ENCODE data around the gene HOXA1.

Gene HOXA1

GRCh38 chr7:27095897-27096767 lies at the start of gene HOXA1:
Gene HOXA1 (minus strand): TSS chr7:27096000. CDS start chr7:27095912, 88 bp downstream.
- Mint-ChIP-seq H3K27ac (peak within 1 kb of the TSS; percentile 91), H3K36me3 (peaks cover 5 to 22% of the 10 kb centered on the region in 2 donors), H3K4me3 (peak within 1 kb of the TSS; percentile 88 to 90), H3K27me3 (peaks cover 75 to 92% of the 10 kb centered on the region in 2 donors), H3K4me1 (peaks cover 31 to 50% of the 10 kb centered on the region in 2 donors), H3K9me3 (no peaks in the 10 kb centered on the region)
- peak; percentile 82 for DNase-seq
- ATAC-seq (replicated peaks): peak; percentile 84 to 87

- peak overlapping the region in 1 of 2 donors; percentile 30 for H3K4me3 Mint-ChIP-seq
- peak overlapping the region; percentile 83 for H3K27ac Mint-ChIP-seq
- H3K36me3 Mint-ChIP-seq: no peaks in the 10 kb centered on the region
- peaks cover 0 to 1% of the 10 kb centered on the region in 2 donors for H3K9me3 Mint-ChIP-seq
- ATAC-seq (replicated peaks): no peak
- peaks cover 25 to 30% of the 10 kb centered on the region in 2 donors for H3K4me1 Mint-ChIP-seq
- no peak for DNase-seq
- H3K27me3 Mint-ChIP-seq: peaks cover 54 to 81% of the 10 kb centered on the region in 2 donors
Observed at GRCh38 chr7:27145165-27145913, 49.5 kb upstream of the HOXA1 start.

- no peak for DNase-seq
- H3K27me3 Mint-ChIP-seq: peaks cover 52 to 76% of the 10 kb centered on the region in 2 donors
- ATAC-seq (replicated peaks): no peak
Observed at GRCh38 chr7:27144781-27145164, 49.0 kb upstream of the HOXA1 start.

GRCh38 chr7:27143950-27144780 lies 48.4 kb upstream of the HOXA1 start:
- DNase-seq: no peak
- H3K4me3 Mint-ChIP-seq: no peak overlapping the region
- peaks cover 52 to 71% of the 10 kb centered on the region in 2 donors for H3K27me3 Mint-ChIP-seq

More at GRCh38 chr7:27144781-27145164, 49.0 kb upstream of the HOXA1 start:
- H3K36me3 Mint-ChIP-seq: no peaks in the 10 kb centered on the region
- H3K4me1 Mint-ChIP-seq: peaks cover 22 to 27% of the 10 kb centered on the region in 2 donors
- H3K27ac Mint-ChIP-seq: peak overlapping the region; percentile 83
- H3K4me3 Mint-ChIP-seq: peak overlapping the region in 1 of 2 donors; percentile 30
- peaks cover 0 to 1% of the 10 kb centered on the region in 2 donors for H3K9me3 Mint-ChIP-seq

GRCh38 chr7:27143023-27143949 lies 47.5 kb upstream of the HOXA1 start, which contains the start of gene HOXA5:
Gene HOXA5 (minus strand): TSS chr7:27143681. CDS start chr7:27143607, 74 bp downstream.
- H3K4me3 Mint-ChIP-seq: peak within 1 kb of the TSS; percentile 61 to 80
- peak; percentile 44 to 74 for ATAC-seq (replicated peaks)

More at GRCh38 chr7:27143950-27144780, 48.4 kb upstream of the HOXA1 start:
- no peak for ATAC-seq (replicated peaks)
- Mint-ChIP-seq H3K9me3 (peaks cover 0 to 1% of the 10 kb centered on the region in 2 donors), H3K36me3 (no peaks in the 10 kb centered on the region), H3K4me1 (peaks cover 22 to 27% of the 10 kb centered on the region in 2 donors), H3K27ac (no peak overlapping the region)

GRCh38 chr7:27142580-27143022 lies 46.8 kb upstream of the HOXA1 start:
- Mint-ChIP-seq H3K4me3 (peak overlapping the region; percentile 61 to 80), H3K9me3 (peaks cover 0 to 1% of the 10 kb centered on the region in 2 donors), H3K4me1 (peaks cover 15 to 17% of the 10 kb centered on the region in 2 donors), H3K36me3 (no peaks in the 10 kb centered on the region), H3K27me3 (peaks cover 52 to 68% of the 10 kb centered on the region in 2 donors), H3K27ac (peak overlapping the region; percentile 80)
- DNase-seq (no peak), ATAC-seq (replicated peaks) (peak in 1 of 2 donors; percentile 12)

More at GRCh38 chr7:27143023-27143949, 47.5 kb upstream of the HOXA1 start, which contains the start of gene HOXA5:
- DNase-seq: peak; percentile 41
- Mint-ChIP-seq H3K27me3 (peaks cover 52 to 68% of the 10 kb centered on the region in 2 donors), H3K36me3 (no peaks in the 10 kb centered on the region), H3K27ac (peak within 1 kb of the TSS; percentile 80), H3K4me1 (peaks cover 19 to 22% of the 10 kb centered on the region in 2 donors), H3K9me3 (peaks cover 0 to 1% of the 10 kb centered on the region in 2 donors)

DNA sequence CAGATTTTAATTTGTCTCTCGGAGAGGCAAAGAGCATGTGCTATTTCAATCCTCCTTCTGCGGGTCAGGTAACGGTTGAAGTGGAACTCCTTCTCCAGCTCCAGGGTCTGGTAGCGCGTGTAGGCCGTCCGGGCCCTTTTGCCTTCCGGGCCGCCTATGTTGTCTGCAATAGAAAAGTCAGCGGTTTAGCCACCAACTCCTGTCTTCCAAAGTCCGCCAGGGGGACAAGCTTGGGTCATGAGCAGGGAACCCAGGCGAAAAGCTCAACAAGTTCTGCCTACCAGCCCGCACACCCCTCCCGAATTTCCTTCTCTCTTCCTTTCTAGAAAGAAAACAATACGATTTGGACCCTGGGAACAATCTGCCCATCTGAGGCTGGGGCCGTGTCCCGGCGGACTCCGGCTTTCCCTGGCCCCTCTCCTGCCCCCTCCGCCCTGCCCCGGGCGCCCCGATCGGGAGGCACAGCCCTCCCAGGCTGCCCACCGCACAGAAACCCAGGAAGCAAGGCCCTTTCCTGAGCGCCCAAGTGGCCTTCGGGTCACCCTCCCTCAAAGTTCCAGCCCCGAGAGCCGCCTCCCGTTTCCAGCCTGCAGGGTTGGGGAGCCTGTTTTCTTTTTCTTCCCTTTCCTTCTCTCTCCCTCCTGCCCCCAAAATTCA lies 46.3 kb upstream of the HOXA1 start:
- H3K27ac Mint-ChIP-seq: no peak overlapping the region
- DNase-seq (no peak), ATAC-seq (replicated peaks) (no peak)
- no peaks in the 10 kb centered on the region for H3K9me3 Mint-ChIP-seq
- peak overlapping the region in 1 of 2 donors; percentile 80 for H3K4me3 Mint-ChIP-seq
- H3K36me3 Mint-ChIP-seq: no peaks in the 10 kb centered on the region
- H3K27me3 Mint-ChIP-seq: peaks cover 51 to 64% of the 10 kb centered on the region in 2 donors
- peaks cover 11 to 12% of the 10 kb centered on the region in 2 donors for H3K4me1 Mint-ChIP-seq

DNA sequence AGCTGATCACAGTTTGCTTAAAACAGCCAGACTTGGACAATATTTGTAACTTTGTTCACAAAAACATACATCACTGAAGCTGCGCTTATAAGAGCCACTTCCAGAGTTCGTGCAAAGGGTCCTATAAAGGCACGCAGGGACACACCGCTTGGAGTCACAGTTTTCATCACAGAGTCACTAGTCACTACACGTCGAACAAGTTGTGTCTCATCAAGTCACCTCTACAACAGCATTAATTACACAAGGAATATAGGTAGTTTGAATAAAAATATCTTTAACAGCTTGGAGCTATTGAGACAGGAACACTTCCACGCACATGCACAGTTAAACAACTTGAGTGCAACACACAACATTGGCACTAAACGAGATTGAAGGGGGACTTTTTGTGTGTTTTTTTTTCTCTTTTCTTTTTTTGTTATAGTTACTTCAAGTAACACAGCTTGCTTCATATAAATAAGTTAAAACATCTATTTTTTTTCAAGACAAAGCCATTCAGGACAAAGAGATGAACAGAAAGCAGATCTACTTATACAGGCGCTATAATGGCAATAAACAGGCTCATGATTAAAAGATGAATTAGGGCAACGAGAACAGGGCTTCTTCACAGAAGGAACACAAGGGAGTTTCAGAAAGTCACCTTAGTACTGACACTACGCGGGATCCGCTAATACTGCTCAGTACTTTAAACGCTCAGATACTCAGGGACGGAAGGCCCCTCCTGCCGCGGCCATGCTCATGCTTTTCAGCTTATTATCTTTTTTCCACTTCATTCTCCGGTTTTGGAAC lies 45.5 kb upstream of the HOXA1 start:
- H3K27me3 Mint-ChIP-seq: peaks cover 45 to 58% of the 10 kb centered on the region in 2 donors
- DNase-seq (no peak), ATAC-seq (replicated peaks) (no peak)
- no peaks in the 10 kb centered on the region for H3K9me3 Mint-ChIP-seq
- no peaks in the 10 kb centered on the region for H3K36me3 Mint-ChIP-seq
- no peak overlapping the region for H3K4me3 Mint-ChIP-seq
- no peak overlapping the region for H3K27ac Mint-ChIP-seq
- peaks cover 8 to 9% of the 10 kb centered on the region in 2 donors for H3K4me1 Mint-ChIP-seq

DNA sequence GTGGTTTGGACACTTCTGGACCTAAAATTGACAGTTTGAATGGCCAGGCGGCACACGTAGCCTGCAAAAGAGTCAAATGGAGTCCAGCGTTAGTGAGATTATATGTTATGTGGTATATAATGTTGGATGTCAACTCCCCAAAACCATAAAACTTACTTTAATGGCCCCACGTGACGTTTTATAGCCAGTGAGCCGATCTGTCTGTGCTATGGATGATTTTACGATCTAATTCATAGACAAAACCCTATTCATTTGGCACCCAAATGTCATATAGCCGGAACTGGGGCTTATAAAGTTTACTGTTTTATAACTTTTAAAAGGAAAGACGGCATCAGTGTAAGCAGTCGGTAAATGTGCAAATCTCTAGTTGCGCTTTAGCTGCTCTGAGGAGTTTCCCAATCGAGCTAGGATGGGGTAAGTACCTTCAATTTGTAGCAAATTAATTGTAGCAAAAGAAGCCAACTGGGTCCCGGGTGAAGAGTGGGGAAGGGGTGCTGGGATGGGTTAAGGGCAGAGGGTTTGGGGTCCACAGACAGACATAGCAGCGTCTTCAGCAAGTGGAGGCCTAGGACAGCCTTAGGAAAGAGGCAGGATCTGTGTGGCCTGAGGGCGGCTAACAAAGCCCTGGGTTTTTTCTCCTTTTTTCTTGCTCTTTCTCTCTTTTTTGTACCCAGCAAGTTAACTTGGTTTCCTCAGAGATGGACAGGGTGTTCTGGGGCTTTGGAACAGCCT lies 44.5 kb upstream of the HOXA1 start:
- Mint-ChIP-seq H3K4me1 (peaks cover 8 to 9% of the 10 kb centered on the region in 2 donors), H3K27ac (no peak overlapping the region), H3K36me3 (no peaks in the 10 kb centered on the region), H3K27me3 (peaks cover 41 to 52% of the 10 kb centered on the region in 2 donors), H3K4me3 (no peak overlapping the region), H3K9me3 (no peaks in the 10 kb centered on the region)
- no peak for DNase-seq
- no peak for ATAC-seq (replicated peaks)

- DNase-seq (no peak), ATAC-seq (replicated peaks) (no peak)
- no peaks in the 10 kb centered on the region for H3K36me3 Mint-ChIP-seq
- peaks cover 45 to 52% of the 10 kb centered on the region in 2 donors for H3K27me3 Mint-ChIP-seq
- no peak overlapping the region for H3K27ac Mint-ChIP-seq
- H3K4me1 Mint-ChIP-seq: peaks cover 6 to 8% of the 10 kb centered on the region in 2 donors
- no peaks in the 10 kb centered on the region for H3K9me3 Mint-ChIP-seq
- H3K4me3 Mint-ChIP-seq: no peak overlapping the region
Observed at GRCh38 chr7:27139334-27140125, 43.7 kb upstream of the HOXA1 start.

GRCh38 chr7:27138985-27139333 lies 43.2 kb upstream of the HOXA1 start:
- no peak for ATAC-seq (replicated peaks)
- no peak overlapping the region for H3K27ac Mint-ChIP-seq
- no peaks in the 10 kb centered on the region for H3K36me3 Mint-ChIP-seq
- no peaks in the 10 kb centered on the region for H3K9me3 Mint-ChIP-seq
- H3K27me3 Mint-ChIP-seq: peaks cover 50 to 55% of the 10 kb centered on the region in 2 donors
- no peak for DNase-seq
- H3K4me1 Mint-ChIP-seq: peaks cover 8 to 9% of the 10 kb centered on the region in 2 donors
- H3K4me3 Mint-ChIP-seq: no peak overlapping the region
